Hippocampal formation (tissue), 2 donors: ENCODE data around the gene CNPY1.

ENCODE experiments used
- DNase-seq, 2 donors: peaks; one replicate each; lab custom pipeline; 2025; lab: John Stamatoyannopoulos, UW

Gene CNPY1

DNA sequence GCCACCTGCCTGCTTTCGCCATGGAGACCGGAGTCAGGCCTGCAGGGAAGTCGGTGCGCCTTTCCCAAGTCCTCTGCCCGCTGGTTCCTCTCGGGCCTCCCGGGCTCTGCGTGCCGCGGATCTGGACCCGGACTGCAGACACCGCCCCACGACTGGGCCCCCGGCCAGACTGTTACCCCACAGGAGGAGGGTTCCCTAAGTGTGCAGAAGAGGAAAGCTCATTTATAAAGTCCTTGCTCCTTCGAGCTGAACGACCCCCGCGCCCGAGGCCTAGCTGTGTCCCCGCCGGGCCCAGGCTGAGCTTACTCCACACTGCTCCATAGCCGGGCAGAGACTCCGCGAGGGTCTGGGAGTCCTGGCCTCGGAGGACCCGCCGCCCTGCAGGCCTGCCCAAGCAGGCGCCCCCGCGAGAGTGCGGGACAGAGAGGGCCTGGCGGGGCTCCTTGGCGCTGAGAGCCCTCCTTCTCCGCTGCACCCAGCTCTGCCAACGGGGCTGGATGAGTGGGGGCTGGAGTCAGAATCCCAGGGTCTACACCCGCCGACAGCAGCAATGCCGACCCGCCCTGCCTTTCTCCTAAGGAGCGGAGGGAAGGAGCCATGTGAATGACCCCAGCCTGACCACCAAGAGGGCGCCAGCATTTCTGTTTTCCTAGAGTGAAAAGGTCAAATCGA, 80.1 kb downstream of the CNPY1 start:
- DNase-seq, result no peak

DNA sequence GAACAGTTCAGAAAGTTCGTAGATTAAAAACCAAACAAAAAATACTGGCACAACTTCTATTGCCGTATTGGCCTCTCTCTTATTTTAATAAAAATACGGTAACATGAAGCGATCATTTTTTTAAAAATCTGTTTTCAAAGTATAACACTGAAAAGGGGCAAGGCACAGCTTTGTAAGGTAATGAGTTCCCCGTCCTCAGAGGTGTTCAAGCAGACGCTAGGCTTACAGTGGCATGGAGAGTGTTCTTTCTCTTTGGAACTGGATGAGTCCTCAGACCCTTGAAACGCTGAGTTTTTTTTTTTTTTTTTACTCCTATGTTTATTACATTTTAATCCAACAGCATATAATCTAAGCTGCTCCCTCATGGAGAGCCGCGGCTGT, 80.6 kb downstream of the CNPY1 start:
- DNase-seq, result no peak

DNA sequence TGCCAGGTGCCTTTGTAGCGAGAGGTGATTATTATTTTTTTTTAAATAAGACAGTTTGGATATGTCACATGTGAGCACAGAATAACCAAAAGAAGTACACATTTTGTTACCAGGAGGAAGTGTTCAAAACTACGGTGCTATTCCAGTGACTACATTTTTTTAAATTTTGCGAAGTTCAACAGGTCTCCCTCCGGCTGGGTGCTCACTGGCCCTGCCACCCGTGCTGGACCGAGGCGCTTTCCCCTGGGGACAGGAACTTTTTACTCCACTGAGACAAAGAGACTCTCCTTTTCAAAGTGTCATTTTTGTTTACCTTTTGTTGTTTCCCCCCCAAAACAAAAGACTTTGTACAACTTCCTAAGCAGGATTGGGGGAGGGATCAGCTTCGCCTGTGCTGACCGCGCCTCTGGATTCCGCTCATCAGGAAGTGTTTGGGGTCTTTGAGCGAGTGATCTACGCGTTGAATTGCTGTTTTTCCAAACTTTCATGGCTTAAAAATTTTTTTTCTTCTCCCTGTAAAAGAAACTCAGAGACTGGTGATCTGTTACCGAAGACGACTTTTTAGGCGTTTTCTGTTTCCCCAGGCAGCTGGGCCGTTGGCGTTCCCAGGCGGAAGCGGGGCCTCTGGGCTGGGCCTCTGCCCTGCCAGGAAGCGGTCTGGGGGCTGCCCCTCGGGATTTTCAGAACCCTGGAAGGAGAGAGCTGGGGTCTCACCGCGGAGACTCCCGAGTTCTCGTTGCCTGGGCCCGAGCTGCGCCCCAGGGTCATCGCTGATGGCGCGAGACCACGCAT, 81.2 kb downstream of the CNPY1 start:
- DNase-seq, result no peak

DNA sequence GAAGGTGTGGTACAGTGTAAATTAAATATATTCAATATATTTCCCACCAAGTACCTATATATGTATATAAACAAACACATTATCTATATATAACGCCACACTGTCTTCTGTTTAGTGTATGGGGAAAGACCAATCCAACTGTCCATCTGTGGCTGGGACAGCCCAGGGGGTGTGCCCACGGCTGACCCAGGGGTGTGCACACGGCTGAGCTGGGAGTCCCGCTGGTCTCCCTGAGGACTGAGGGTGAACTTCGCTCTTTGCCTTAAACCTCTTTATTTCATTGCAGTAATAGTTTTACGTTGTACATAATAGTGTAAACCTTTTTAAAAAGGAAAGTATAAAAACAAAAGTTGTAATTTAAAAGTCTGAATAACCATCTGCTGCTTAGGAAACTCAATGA, 82.2 kb downstream of the CNPY1 start:
- DNase-seq, result no peak

DNA sequence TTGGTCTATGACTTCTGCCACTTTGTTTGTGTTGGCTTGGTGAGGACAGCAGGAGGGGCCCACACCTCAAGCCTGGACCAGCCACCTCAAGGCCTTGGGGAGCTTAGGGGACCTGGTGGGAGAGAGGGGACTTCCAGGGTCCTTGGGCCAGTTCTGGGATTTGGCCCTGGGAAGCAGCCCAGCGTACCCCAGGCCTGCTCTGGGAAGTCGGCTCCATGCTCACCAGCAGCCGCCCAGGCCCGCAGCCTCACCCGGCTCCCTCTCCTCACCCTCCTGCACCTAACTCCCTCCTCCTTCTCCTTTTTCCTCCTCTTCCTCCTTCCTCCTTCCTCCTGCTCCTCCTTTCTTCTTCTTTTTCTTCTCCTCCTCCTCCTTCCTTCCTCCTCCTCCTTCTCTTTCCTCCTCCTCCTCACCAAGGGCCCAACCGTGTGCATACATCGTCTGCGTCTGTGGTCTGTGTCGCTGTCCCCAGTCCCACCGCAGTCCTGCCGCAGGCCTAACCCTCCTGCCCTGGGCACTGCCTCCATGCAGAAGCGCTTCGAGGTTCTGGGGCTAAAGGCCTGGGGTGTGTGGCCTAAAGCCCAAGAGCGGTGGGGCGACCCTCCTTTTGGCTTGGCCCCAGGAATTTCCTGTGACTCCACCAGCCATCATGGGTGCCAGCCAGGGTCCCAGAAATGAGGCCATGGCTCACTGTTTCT, 83.1 kb downstream of the CNPY1 start:
- DNase-seq, result no peak

DNA sequence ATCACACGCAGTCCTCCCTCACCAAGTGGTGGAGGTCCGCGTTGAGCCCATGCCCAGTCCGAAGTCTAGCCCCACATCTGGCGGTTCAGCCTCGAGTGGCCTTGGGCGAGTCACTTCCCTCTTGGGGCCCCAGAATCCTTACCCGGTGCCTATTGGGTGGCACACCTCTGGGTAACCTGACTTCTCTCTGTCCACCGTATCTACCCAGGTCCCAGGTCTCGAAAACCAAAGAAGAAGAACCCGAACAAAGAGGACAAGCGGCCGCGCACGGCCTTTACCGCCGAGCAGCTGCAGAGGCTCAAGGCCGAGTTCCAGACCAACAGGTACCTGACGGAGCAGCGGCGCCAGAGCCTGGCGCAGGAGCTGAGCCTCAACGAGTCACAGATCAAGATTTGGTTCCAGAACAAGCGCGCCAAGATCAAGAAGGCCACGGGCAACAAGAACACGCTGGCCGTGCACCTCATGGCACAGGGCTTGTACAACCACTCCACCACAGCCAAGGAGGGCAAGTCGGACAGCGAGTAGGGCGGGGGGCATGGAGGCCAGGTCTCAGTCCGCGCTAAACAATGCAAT, 84.1 kb downstream of the CNPY1 start:
- DNase-seq, result no peak

DNA sequence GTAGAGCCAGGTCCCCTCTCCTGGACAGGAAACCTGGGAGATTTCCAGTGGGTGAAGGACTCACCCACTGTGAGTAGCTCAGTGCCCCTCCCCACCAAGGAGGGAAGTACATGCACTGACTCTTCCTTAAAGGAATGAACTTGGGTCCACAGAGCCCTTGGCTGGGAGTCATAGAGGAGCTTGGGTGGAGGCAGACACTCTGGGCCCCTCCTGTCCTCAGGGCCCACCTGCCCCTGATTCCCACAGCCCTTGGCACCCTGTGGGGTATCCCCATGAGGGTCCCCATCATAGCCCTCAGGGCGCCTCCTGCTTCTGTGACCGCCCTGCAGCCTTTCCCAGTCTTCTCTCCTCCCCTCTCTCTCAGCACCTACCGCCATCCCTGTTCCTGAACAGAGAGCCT, 84.7 kb downstream of the CNPY1 start:
- DNase-seq, result no peak

DNA sequence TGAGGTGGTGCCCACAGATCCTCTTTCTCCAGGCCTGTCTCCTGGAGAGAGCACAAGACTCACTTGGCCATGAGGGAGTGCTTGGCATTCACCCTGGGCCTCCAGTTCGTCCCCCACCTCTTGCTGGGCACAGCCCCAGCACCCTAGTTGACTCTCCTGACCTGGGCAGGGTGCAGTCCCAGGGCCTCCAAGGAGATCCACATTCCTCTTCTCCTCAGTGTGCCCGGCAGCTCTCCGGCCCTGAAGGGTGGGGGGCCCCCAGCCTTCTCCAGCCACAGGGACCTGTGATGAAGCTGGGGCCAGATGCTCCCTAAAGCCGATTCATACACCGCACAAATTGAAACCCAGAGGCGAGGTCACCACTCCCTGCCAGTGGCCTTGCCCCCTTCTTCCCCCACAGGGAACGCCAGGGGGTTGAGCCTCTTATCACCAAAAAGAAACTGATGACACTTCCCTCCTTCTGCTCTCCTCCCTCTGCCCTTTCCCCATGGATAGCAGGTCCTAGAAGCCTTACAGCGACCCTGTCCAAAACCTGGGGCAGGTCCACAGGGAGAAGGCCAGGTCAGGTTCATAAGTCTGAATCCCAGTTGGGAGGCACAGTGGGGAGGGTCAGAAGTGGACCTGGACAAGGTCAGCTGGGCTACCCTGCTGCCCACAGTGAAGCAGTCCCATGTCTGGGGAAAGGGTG, 85.3 kb downstream of the CNPY1 start:
- DNase-seq, result no peak

DNA sequence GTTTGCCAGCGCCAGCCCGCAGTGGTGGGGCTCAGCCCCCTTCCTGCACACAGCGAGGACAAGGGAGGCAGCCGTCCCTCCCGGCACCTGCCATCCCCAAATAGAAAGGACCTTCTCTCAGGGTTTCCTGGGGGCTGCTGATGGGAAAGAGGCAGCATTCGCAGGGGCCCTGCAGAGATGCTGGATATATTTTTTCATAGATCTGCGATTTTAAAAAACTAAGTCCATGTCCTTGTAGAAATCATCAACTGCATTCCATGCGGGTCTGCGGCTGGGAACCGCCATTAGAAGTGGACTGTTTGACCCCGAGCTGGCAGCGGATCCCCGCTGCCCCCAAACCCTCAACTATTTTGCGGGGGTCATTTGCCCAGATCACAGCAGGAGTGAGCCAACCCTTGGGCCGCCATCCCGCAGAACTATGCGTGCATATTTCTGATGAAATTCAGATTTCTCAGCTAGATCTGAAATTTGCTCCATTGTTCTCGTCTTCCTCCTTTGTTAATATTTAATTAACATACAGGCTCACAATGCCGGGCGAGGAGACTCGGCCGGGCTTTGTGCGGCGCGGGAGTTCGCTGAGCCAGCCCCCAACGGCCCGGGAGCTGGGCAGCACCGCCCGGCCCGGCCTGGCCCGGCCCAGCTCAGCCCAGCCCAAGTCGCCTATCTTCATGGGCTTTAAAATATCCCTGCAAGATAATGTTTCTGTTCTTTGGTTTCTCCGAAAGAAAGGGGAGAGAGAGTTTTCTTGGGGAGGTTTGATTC, 86.5 kb downstream of the CNPY1 start:
- DNase-seq, result no peak

DNA sequence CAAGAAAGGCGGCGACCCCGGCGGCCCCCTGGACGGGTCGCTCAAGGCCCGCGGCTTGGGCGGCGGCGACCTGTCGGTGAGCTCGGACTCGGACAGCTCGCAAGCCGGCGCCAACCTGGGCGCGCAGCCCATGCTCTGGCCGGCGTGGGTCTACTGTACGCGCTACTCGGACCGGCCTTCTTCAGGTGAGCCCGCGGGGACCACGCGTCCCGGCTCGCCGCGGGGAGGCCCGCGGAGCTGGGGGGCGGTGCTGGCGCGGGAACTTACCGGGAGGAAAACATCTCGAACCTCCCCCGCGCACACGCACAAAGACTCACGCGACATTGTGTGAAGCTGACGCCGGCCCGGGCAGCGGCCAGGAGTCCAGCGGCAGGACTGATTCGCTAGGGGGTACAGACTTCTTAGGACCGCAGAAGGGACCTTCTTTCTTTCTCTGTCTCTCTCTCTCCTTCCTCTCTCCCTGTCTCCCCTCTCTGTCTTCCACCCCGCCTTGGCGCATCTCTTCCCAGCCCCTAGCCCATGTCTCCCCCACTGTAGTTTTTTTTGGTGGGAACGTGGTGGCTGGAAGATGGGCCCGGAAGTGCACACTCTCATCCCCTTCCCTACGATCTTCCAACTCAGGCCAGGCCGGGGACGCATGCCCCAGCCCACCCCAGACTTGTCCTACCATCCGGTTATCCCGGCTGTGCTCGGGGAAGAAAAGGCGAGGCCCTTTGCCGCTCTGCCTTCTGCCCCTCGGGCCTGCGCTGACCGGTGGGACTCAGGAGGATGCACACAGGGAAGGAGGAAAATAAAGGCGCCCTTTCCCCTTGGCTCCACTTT, 87.3 kb downstream of the CNPY1 start:
- no peak for DNase-seq

DNA sequence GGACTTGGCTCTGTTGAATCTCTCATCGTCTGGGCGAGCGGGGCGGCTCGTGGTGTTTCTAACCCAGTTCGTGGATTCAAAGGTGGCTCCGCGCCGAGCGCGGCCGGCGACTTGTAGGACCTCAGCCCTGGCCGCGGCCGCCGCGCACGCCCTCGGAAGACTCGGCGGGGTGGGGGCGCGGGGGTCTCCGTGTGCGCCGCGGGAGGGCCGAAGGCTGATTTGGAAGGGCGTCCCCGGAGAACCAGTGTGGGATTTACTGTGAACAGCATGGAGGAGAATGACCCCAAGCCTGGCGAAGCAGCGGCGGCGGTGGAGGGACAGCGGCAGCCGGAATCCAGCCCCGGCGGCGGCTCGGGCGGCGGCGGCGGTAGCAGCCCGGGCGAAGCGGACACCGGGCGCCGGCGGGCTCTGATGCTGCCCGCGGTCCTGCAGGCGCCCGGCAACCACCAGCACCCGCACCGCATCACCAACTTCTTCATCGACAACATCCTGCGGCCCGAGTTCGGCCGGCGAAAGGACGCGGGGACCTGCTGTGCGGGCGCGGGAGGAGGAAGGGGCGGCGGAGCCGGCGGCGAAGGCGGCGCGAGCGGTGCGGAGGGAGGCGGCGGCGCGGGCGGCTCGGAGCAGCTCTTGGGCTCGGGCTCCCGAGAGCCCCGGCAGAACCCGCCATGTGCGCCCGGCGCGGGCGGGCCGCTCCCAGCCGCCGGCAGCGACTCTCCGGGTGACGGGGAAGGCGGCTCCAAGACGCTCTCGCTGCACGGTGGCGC, 88.1 kb downstream of the CNPY1 start, which contains the start of gene EN2:
Gene EN2, plus strand, starts transcription at position 19 of the 767 bp plus-strand sequence. Its CDS starts 249 bp downstream, at position 268.
- no peak for DNase-seq

DNA sequence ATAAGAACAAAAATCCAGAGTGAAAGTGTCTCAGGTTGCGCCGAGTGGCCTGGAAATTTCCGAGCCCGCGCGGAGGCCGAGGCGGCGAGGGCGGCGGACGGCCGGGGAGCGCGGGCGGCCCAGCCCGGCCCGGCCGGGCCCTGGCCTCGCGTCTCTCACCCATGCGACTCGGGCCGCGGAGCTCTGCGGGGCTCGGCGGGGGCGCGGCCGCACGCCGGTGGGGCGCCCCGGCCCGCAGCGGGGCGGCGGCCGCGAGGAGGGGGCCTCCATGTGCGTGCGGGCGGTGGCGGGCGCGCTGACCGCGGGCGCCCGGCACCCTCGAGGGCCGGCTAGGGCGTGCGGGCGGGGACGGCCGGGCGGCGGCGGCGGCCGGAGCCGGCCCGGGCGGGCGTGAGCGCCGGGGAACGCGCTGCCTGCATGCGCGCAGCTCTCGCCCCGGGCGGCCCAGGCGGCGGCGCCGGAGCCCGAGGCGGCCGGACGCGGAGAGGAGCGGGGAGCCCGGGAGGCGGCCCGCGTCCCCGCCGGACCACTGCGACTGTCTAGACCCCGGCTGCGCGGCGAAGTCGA, 88.7 kb downstream of the CNPY1 start:
- DNase-seq, result no peak

DNA sequence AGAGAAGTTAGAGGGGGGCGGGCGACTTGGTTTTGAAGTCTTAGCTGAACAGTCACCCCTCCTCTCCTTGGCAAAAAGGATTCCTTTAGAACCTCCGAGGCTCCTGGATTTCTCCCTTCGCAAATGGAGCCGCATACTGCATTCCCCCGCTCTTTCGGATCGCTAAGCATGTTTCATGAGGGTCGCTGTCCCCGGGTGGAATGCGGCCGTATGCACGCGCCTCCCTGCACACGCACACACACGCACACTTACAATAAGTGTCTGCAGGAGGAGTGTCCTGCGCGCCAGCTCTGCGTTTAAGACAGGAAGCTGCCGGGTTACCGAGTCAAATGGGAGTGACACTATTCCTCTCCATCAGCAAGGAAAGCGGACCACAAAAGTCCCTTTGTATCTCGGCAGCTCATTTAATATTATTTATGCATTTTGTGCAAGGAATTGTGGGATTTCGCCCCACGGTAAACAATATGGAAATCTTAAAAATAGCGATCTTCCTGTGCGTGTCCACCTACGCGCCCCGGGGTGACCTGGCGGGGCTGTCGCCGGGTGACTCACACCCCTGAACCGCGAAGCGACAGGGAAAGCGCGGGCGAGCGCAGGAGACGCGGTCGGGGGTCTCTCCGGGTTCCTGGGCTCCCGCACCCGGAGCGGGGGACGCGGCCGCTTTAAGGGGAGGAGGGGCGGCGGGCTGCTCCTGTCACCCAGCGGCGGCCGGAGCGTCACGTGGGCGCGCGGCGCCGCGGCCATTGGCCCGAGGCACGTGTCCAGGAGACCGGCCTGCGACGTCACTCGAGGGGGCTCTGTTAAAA, 89.4 kb downstream of the CNPY1 start:
- DNase-seq, result peak; percentile 60 to 84

DNA sequence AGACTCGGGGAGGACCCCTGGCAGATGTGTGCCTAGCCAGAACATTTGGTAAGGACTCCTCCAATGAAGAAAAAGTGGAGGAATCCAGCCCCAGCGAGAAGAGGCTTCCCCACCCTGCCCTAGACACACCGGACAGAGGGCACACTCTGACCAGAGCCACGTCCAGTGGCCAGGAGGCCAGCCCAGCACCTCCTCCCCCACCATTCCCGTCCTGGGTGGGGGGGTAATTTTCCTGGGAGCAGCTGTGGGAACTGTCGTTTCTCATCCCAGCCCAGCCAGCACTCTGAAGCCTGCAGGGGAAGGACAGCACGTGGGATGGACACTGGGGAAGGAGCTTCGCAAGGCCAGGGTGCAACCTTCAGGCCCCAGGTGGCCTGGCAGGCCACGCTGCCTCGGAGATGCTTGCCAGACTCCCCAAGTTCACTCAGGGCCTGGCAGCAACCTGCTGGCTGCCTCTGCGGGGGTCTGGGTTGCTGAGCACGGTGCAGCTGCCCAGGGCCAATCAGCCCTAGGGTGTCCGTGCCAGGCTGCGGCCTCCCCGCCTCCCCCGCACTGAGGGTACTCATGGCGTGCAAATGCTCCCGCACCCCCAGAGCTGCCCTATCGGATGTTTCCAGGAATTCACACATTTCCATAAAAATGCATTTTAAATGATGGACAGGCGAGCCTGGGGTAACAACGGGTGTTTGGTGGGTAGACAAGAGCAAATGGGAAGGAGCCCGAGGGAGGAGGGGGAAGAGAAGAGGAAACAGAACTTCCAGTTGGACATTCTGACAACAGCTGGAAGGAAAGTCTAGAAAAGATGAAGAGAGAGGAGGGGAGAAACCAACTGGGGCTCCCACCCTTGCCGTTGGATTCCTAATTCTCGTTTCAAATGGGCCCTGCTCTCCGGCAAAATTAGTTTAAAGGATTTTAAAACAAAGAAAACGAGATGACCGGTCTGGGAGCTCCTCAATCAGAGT, 90.3 kb downstream of the CNPY1 start:
- no peak for DNase-seq

DNA sequence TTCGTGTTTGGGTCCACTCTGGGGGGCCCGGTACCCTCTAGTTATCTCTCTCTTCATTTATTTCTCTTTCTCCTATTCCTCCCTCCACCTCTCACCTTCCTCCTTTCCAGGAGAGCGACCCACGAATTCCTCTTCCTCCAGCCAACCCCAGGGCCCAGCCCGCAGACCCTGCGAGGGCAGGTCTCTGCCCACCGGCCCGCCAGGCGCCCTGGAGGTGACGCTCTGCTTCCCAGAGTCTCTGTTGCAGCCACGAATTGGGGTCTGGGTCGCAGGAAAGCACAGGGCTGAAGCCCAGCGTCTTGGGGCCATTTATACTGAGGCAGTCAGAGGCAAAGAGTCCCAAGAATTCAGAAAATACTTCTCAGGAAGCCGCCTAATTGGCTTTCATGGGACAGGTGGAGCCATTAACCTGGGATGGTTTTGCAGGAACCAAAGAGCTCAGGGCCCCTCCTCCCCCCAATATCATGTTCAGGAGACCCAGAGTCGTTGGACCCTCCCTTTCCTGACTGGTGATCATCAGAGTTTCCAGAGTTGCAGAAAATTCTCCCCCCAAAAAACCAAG, 91.1 kb downstream of the CNPY1 start:
- DNase-seq, result no peak

DNA sequence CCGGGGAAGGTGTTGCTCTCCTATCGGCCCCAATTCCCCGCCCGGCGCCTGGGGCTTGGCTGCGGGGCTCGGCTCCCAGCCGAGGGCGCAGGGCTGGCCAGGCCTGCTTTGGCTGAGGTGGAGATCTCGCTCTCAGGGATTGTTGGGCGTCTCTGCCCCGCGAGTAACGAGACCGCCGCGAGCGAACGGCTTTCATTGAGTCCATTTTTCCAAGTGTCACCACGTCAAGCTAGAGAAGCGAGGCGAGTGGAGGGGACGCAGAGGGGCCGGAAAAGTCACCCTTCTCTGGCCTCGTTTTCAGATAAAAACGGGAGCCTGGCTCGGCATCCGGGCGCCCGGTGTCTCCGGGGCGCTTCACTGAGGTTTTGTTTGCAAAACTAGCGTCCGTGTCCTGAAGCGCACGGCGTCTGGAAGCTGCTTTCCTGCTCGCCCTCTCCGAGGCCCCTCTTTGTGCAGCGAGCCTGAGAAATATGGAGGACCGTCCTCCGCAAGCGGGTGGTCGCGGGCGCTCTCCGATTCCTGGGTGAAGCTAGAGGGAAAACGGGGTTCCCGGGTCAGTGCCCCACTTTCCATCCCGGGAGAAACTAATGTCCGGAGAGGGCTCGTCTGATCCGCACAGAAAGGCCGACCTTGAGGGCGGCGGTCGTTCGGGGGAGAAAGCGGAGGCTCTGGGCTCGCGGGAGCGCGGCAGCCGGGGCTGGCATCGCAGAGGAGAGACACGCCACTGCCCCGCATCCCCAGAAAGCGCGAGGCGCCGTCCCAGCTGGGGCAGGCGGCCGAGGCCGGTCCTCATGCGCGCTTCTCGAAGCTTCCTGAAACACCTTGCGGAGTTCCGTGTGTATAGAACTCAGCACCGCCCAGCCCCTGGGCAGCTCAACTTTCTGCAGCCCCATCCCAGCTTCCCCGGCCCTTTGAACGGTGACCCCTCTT, 91.9 kb downstream of the CNPY1 start:
- DNase-seq, result no peak
